CD4-positive, alpha-beta T cell treated with Interleukin-17A for 1 hour (primary cell): ENCODE measurements around the gene TSSC4.

Source experiments
- DNase-seq: peaks from one replicate; pipeline ENCODE4 v3.0.0-alpha.2; 2020

Gene TSSC4

DNA sequence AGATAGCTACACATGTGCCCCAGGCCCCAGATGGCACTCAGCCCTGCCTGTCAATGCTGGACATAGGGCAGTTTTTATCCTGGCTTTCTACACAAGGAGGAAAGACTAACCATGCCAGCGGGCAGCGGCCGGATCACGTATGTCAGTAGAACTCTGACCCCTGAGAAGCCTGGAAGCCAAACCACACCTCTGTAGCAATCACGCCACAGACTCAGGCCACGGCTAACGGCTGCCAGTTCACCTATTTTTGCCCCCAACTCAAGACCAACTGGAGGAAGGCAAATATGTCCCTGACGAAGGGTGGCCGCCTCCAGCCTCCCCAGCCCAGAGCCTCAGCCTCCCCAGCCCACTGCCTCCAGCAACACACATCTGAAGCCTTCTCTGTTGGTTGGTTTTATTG lies 30.7 kb upstream of the TSSC4 start:
- no peak for DNase-seq

DNA sequence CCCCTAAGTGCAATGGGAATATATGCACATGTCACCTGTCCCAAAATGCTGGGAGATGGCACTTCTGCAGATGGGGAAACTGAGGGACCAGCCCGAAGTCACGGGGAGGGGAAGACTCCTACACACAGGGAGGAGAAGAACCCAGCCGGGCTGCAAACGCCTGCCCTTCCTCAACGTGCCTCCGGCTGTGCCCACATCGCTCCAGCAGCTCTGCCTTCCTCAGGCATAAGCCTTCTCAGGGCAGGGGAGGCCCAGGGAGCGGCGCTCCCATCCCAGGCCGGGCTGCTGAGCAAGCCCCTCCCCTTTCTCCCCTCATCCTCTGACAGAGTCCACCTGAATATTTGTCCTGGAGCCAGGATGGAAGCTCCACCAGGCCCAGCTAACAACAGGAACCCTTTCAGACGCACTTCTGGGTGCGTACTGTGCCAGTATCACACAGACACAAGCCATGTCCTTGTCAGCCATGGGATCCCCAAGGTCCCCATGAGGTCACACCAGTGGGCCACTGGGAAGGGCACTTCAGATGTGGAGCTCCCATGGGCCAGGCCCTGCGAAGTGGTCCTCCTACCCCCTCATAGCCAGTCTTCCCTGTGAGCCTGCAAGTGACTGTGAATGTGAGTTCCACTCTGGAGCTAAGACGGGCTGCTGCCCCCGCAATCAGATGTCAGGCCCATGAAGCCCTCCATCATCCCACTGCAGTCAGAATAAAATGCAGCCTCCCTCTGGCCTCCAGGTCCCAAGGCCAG lies 25.9 kb upstream of the TSSC4 start:
- DNase-seq = no peak

DNA sequence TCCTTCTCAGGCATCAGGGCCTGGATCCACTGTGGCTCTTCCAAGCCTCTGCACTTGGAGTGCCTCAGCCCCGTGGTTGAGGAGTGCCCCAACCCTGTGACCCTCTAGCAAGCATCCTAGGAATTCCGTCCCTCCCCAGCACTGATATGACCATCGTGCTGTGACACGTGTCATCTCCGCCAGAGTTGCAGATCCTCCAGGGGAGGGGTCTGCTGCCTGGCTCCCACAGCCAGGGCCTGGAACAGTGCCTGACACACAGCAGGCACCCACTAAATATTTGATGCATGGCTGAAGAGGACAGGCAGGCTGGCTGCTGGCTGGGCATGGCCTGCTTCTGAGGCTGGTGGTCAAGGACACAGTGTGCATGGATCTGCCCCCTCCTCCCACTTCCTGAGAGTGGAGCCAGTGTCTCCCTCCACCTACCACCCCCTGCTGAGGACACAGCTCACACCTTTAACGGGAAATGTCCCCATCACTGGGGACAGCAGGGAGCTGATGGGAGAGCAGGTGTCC lies 25.2 kb upstream of the TSSC4 start:
- DNase-seq = no peak

DNA sequence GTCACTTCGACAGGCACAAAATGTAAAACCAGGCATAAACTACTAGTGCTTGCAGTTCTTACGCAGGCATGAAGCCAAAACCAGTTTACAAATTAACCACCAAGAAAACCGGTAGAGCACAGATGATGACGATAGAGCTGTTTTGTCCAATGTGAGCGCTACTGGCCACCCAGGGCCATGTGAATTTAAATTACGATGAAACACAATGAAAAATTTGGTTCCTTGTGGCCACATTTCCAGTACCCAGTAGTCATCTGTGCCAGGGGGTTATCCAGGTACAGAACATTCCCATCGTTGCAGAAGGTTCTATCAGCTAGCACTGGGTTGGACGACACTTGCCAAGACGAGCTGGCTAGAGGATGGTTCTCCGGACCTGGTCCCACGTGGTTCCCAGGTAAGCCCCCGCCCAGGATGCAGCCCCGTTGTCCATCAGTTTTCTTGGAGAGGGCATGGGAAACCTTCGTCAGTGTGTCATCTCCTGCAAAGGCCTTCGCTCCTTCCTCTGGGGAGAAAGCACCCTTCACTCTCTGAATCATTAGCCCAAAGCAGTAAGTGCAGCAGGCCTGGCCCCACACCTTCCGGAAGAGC lies 24.5 kb upstream of the TSSC4 start:
- no peak for DNase-seq

DNA sequence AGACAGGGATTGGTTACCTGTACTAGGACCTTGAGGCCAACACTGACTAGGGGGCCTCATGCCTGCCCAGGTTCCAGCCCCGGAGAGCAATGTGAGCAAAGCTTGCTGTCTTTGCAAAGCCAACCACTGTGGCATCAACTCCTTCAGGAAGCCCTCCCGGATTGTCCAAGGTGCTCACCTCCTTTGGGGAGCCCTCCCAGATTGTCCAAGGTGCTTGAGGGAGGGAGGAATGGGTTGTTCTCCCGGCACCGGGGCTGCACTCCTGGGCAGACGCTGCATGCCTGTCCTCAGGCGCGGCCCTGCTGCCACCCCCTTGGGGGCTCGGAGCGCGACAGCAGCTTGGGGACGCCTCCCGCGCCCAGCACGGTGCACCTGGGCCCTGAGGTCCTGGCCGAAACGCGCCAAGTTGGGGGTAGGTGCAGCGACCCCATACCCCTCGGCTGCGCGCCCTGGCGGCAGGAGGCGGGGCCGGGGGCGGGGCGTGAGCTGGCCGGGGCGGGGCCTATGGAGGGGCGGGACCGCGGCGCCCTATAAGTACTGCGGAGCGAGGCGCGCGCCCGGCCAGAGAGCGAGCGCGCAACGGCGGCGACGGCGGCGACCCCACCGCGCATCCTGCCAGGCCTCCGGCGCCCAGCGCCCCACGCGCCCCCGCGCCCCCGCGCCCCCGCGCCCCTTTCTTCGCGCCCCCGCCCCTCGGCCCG lies 23.6 kb upstream of the TSSC4 start, which contains the start of gene CD81:
TSS of gene CD81 (plus strand) at position 560 of the 701 bp plus-strand sequence. CDS start 240 bp downstream, outside the sequence.
- peak; percentile 69 for DNase-seq

DNA sequence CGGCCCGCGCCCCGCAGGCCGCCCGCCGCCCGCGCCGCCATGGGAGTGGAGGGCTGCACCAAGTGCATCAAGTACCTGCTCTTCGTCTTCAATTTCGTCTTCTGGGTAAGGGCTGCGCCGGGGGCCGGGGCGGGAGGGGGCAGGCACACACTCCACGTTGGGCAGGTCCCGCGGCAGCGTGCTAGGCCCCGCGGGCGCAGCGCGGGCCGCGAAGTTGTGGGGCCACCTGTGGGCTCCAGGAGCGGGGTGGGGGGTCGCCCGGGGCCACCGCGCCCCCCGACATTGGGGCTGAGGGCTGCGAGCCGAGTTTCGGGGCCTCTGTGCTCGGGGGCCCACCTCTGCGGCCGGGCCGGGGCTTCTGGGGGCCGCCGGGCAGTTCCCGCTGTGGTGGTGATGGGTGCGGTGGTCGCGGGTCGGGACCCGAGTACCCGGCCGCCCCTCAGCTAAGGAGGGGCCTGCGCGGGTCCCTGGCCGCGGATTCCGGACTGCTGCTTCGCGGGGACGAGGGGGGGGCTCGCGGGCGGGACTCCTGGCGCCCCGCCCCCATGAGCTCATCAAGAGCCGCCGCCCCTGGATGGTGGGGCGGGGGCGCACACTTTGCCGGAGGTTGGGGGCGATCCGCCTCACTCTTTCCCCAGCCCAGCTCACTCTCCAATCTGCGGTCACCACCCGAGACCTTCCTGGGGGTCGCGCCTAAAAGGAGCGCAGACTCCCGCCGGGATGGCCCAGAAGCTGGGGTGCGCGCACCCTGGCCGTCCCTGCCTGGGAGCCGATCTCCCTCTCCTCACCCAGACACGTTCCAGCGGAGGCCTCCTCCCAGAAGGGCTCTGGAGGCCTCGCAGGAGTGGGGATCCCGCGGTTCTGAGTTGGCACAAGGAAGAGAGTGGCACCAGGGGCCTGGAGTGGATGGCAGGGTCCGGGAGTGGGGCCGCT lies 22.8 kb upstream of the TSSC4 start:
- peak; percentile 53 for DNase-seq

DNA sequence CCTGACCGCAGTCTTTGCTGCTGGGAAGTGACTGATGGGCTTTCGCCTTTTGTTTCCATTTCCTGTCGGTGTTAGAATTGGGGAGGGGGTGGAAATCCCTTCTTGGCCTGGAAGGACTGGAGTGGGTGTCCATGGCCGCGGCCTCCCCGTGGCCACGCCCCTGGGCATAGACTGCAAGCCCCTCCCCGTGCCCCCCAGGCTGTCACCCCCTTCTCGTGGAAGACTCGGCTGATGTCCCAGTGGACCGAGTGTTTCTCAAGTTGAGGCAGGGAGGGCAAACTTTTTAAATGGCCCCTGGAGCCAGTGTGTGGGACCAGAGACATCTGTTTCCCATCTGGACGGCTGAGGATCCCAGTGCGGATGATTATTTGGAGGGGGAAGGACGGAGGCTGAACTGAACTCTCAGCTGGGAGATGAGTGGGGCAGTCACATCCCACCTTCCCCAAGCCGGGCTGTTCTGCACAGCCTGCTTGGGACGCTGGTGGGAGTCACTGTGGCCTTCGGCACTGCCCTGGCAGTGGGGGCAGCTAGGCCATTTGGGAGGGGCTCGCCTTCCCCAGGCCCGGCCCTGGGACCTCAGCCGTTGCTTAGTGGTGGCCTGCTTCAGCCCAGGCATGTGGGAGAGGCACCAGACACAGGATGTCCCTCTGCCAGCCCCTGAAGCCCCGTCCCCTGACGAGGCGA lies 21.9 kb upstream of the TSSC4 start:
- DNase-seq = no peak

DNA sequence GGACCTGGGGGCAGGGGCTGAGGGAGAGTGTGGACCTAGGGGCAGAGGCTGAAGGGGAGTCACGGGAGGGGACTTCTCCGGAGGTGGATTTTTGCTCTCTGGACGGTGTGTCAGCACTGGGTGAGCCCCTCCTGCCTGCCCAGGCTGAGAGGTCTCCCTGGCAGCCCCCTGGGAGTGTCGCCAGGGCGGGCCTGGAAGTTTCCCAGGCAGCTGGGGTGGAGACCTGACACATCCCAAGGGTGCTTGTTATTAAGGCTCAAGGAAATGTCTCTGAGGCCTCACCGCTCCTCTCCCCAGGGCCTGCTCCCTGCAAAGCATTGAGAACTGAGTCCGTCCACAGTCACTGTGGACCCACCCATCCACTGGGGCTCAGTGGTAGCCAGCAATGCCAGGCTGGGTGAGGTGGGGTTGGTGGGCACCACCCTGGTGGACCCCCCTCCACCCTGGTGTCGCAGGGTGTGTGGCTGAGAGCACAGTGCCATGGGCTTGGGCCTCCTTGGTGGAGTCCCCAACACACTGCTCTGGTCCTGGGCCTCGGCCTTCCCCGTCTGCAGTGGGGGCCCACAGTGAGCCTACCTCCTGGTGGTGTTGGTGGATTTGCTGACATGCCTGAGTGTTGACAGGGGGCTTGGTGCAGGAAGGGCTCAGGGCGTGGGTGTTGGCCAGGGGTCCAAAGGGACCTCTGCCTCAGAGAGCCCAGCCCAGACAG lies 20.9 kb upstream of the TSSC4 start:
- no peak for DNase-seq

DNA sequence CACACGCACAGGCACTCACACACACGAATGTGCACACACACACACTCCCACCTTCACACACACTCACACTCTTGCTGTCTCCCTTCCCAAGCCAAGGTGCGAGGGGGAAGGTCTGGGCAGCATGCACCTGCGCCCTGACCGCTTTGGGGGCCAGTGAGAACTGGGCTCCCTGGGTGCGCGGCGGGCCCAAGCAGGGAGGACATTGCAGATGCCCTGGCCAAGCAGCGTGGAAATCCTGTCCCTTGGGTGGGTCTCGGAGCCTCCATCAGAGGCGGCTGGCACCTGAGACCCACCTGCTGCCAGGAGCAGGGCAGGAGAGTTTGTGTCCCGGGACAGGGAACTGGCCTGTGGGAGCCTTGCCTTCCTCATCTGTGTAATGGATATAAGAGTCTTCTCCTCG lies 20.2 kb upstream of the TSSC4 start:
- no peak for DNase-seq

DNA sequence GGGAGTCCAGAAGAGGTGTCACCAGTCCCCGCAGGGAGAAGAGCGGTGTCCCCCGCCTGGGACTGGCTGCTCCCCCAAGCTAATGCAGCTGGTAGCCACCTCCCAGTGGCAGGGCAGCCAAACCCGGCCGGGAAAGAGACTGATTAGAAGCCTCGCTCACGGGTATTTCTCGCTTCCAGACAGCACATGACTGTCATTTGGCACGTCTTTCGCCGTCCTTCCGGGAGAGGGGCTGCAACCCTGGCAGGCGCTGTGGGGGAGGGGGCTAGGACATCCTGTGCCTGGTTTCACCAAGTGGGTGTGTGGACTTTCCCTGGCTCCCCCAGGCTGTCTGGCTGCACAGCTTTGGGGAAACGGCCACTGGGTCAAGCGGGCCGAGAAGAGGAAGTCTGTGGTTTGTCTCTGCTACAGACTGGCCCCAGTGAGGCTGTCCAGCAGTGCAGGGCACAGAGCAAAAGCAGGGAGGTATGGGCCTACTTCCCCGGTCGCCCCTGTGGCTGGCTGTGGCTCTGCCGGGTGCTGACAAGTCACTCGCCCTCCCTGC lies 19.7 kb upstream of the TSSC4 start:
- DNase-seq = no peak

DNA sequence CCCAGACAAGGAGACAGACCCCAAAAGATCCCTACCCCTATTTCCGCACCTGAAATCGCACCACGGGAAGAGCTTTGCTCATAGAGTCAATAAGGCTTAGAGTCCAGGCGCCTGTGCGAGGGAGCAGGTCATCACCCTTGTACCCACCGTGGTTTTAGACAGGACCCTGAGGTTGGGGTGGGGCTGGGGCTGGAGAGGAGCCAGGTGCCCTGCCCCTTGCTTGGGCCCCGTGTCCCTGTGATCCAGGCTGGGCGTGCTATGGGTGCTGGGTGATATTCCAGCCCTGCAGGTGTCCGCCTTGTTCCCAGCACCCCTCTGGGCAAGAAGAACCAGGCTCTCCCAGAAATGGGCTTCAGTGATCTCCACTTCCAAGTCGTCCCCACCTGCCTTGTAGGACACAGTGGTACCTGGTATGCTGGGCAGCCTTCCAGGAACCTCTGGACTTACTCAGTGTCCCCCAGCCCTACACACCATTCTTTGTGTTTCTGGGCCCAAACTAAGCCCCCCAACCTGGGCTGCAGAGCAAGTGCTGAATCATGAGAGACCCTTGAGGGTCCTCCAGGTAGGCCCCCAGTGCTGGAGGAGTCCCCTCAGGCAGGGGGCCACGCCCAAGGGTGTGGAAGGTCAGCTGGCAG lies 18.9 kb upstream of the TSSC4 start:
- no peak for DNase-seq

DNA sequence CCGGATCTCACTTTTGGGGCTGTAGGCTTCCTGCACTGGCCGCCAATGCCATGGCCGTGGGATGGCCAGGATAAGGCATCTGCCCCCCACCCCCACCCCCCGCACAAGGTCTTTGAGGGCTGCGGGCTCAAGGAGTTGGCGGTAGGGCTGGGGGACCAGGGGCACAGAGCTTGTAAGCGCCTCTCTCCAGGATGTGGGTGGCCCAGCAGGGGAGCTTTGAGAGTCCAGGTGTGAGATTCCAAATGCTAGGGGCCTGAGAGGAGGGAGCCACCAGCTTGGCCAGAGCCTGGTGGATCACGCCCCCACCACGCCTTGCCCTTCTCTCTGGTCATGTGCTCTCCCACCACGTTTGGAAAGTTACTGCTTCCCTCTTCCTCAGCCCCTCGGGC lies 18.4 kb upstream of the TSSC4 start:
- no peak for DNase-seq

DNA sequence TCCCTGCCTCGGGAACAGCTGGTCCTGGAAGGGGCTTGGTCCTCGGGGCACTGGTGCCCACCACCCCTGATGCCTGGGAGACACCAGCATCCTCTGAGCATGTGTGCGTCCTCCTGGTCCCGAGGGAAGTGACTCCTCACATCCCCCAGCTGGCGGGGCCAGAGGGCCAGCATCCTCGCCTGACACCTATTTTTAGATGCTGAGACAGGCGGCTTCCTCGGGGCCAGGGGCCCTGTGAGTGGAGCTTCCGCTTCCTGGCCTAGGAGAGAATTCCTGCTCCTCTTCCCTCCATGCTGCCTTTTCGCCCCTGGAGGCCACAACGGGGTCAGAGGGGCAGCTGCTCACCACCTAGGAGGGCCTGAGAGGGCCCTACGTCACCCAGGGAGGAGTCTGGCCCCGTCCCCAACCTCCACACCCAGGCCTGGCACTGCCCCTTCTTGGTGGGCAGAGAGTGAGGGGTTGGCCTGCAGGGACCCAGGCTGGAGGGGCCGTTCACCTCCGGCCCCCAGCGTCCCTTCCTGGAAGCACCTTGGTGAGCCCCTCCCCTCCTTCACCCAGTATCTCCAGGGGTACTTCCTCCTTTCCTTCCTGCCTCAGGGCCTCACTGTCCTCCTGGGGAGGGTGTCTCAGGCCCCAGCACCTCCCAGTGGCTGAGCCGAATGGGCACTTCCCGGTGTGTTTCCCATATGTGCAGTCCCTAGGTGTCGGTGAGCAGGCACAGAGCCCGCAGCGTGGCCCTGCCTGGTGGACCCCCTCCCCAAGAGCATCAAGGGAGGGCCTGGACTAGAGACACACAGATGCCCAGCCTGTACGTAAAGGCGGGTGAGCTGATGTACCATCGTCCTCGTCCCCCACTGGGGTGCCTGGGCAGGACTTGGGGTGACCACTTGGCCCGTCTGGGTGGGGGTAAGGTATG lies 17.4 kb upstream of the TSSC4 start:
- no peak for DNase-seq

DNA sequence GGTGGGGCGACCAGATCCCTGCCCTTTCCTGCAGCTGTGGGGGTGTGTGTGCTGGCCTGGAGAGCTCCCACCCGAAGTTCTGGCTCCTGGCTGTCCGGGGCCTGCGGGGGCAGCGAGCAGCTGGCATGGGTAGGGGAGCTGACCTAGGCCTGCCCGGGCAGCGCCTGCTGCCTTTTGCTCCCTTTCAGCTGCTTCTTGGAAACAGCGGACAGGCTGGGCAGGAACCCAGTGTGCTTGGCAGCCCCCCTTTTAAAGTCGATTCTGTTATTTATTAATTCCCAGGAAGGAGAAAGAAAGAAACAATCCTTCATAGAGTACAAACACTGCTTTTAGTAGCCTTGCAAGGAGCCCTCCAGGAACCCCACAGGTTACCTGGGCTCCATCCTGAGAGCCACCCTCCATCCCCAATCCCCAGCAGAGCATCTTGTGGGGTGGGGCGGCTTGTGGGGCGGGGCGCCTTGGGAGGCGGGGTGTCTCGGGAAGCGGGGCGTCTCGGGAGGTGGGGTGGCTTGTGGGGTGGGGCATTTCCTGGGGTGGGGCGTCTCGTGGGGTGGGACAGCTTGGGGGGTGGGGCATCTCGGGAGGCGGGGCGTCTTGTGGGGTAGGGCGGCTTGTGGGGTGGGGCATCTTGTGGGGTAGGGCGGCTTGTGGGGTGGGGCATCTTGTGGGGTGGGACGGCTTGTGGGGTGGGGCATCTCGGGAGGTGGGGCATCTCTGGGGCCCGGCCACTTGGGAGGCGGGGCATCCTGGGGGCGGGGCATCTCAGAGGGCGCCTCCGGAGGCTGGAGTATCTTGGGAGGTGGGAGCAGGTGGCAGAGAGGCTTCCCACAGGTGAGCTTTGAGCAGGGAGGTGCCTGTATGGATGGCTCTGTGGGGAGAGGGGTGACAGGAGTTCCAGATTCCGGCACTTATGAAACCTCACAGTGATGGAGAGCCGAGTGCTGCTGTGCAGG lies 16.4 kb upstream of the TSSC4 start:
- peak; percentile 76 for DNase-seq

DNA sequence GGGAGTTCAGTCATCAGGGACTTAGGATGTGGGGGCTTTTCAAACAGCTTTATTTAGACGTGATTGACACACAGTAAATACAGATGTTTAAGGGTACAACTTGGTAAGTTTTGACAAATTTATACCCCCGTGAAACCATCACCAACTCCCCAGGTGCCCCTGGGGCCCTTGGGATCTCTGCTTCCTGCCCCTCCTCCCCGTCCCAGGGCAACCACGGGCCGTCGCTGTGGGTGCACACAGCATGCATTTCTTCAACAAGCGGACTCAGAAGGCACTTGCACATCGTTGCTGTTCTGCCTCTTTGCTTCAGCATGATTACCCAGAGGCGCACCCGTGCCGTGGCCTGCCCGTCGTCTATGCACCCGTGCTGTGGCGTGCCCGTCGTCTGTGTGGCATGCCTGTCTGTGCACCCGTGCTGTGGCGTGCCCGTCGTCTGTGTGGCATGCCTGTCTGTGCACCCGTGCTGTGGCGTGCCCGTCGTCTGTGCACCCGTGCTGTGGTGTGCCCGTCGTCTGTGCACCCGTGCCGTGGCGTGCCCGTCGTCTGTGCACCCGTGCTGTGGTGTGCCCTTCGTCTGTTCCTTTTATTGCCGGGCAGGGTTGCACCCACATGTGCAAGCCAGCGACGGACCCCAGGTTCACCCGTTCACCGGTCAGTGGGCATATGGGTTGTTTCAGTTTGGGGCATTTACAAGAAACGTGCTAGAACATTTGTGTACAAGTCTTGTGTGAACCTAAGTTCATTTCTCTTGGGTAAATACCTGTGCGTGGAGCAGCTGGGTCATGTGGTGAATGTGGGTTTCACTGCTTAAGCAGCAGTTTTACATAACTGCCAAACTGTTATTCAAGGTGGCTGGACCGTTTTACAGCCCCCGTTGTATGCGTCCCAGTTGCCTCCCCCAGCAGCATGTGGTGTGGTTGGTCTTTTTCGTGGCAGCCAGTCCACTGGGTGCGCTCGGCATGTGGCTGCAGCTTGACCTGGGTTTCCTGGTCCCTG lies 15.1 kb upstream of the TSSC4 start:
- no peak for DNase-seq

DNA sequence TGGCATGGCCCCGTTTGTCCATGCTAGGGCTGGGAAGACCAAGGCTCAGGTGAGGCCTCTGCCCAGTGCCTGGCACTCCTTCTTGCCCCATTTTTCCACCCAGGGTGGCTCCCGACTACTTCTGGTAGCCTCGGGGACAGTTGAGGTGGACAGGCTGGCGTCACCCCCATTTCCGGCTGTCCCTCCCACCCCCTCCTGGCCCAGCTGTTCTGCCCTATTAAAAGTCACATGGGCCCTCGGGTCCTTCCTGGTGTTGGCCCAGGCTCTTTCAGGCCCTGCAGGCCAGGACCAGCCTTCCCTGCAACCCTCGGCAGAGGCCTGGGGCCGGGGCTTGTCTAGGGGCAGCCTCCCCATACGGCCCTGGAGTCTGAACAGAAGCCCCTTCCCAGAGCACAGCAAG lies 14.0 kb upstream of the TSSC4 start:
- no peak for DNase-seq
